Stimulated activated CD8-positive, alpha-beta memory T cell treated with anti-CD3 and anti-CD28 coated beads, Interleukin-7, amount 100 ng/mL, for 48 hours (primary cell): ENCODE data around the gene FAM47B.

Experiments used
- DNase-seq, 2 donors: peaks; one replicate each; pipeline ENCODE4 v3.0.0-alpha.2; 2020; ENCODE audit warnings: low read depth in 1 of 2; ENCODE audit errors: extremely low read depth in 1 of 2

Gene FAM47B

DNA sequence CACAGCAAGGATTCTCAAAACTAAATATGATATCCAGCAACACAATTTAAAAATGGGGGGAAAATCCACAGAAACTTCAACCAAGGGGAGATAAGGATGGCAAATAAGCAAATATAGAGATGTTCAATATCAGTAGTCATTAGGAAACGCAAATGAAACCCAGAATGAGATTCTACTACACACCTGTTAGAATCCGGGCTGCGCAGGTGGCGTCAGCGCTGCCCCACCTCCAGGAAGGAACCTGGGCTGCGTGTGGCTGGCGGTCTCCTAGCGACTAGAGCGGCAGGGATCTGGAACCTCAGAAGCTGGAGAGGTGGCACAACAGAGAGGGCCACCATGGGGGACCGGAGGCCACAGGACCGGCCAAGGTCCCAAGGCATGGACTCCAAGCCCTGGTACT, at the start of gene FAM47B:
FAM47B (plus strand) TSS at position 301 of the 400 bp plus-strand sequence; CDS start at position 337, 36 bp downstream.
- no peak for DNase-seq

DNA sequence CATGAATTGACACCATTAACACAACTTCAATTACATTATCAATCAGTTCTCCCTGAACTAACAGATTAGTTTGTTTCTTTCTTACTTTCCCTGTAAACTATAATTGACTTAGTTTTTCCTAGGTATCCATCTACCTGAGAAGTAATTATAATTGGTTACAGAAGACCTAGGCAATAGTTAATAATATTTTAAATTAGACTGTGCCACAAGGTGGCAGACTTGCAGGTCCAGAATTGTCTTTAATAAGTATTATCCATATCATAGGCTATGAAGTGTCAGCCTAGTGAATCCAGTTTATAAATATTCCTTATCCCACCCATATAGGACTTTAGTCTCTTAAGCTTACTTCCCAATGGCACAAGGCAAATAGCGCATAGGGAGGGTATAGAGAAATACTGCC, 48.9 kb upstream of the FAM47B start:
- no peak for DNase-seq

DNA sequence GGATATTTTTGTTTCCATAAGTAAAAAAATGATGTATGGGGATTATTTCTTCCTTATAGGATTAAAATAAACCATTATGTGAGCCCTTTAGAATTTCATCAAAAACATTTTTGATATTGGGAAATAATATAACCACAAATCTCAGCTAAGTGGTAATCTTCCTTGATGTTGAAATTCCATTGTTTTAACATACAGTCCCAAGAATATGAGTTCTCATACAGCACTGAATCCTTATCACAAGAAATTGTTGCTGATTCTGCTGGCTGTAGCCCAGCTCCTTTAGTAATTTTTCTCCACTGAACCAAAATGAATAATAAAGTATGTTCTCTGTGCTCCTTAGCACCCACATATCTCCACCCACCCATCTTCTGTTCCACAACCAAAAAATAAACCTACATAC, 41.9 kb upstream of the FAM47B start:
- DNase-seq: no peak

DNA sequence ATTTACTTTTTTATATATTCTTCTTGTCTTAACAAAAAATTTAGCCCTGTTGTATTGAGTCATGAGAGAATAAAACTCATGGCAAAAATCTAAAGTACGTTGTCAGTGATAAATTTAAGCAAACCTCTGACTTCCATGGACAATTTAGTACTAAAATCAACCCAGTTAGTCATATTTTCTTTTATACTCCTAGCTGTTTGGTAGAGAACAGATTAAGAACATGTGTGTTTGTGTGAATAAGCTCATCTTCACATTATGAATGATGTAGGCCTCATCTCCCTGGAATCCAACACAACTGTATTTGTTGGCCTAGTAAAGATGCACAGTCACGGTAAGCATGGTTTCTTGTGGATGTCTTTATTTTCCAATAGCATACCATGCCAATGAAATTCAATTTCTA, 40.8 kb upstream of the FAM47B start:
- no peak for DNase-seq

DNA sequence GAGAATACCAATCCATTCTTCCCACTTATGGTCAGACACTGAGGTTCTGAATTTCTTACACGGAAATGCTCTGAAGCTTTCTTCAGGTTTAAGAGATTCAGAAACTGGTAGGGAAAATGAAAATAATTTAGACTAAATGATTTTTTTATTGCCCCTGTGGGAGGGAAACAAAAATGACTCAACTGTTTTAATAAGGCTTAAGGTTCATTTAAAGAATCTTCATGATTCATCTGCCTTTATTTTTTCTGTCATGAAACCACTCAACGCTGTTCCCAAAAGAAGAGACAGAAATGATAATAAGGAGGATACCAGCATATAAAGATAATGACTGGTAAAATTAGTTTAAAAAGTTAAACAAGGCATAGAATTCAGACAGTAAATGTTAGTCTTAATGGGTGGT, 39.3 kb upstream of the FAM47B start:
- no peak for DNase-seq

DNA sequence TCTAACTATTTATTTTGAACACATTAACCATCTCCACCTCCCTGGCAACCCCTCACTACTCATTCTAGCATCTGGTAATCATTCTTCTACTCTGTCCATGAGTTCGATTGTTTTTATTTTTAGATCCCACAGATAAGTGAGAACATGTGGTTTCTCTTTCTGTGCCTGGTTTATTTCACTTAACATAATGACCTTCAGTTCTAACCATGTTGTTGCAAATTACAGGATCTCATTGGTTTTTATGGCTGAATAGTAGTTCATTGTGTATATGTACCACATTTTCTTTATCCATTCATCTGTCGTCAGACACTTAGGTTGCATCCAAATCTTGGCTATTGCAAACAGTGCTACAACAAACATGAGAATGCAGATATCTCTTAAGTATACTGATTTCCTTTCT, 33.4 kb upstream of the FAM47B start:
- no peak for DNase-seq

DNA sequence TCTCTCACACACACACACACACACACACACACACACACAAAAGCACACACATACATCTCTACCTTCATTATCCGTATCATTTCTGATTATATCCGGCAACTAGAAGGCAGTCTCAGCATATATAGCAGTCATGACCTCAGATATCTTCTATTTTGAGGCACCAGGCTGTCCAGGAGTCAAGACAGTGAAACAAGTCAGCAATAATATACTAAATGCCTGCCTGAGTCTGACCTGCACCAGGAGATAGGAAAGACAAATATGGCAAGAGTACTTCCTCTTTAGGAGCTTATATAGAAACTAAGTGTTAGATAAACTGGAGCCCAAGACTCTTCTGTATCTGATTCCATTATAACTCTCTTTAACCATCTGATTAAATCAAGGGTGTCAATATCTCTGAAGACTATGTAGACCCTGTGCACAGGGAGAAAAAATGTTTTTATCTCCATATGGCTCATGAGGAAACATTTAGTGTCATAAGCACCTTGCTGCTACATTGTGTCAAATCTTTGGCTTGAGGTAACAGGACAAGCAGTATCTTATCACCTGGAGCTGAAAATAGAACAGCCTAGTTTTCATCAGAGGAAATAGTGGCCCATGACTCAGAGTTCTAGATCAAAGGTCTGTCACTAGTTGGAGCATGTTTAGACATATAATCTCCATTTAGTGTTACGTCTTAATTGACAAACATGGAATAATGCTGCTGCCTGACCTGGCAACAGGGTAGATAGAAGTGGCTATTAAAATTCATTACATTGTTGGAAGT, 27.0 kb upstream of the FAM47B start:
- DNase-seq: no peak

DNA sequence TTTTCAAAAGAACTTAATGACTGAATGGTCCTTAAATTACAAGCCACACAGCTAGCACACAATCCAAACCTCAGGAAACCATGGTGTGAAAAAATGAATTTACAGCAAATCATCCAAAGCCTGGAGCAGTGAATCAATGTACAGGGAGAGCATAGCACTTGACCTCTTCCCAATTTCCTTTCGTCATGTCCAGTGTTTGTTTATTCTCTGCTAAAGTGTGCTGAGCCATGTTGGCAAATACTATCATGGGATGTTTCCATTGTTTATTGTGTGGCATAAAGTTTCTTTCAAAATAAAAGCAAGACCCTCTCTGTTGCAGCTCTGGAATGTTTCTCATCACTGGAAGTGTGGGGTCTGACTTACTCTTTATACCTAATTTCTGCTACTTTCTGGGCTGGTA, 25.4 kb upstream of the FAM47B start:
- no peak for DNase-seq

DNA sequence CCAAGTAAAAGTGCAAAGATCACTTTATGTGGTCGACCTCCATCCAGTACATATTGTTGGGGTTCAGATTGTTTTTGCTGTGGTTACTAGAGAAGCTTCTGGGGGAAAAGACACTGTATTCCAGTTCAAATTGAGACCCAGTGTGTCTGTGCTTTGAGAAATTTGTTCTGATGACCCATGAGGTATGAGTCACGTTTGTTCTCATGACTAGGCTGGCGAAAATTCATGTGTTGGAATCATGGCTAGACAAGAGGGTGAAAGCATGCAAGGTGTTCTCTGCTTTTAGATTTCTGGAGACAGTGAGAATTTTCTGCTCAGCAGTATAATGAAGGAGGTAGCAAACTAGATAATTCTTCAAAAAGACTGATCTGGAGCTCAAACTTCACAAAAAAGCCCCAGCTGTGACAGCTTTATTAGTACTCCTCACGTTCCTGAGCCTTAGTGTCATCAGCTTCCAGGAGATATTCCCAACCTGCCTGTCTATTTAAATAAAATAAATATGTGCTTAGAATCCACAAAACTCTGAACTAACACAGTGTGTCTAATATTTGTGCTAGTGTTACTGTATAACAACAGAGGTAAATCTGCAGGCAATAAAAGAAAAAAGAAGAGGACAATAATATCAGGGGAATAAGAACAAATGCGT, 24.4 kb upstream of the FAM47B start:
- no peak for DNase-seq

DNA sequence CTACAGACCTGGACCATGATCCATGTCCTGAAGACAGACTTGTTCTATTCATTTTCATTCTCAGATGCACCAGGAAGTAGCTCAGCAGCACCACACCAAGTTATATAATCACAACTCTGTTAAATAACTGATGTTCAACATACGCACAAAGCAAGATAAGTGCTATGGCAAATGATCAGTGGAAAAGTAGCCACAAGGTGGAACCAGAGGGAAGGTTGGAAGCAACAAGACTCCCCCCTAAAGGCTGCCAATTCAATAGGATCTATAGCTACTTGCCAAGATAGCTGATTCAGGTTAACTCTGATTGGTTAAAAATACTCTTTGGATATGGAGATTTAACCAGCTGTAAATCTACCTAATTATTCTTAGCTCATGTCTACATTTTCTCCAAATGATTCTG, 23.7 kb upstream of the FAM47B start:
- no peak for DNase-seq

DNA sequence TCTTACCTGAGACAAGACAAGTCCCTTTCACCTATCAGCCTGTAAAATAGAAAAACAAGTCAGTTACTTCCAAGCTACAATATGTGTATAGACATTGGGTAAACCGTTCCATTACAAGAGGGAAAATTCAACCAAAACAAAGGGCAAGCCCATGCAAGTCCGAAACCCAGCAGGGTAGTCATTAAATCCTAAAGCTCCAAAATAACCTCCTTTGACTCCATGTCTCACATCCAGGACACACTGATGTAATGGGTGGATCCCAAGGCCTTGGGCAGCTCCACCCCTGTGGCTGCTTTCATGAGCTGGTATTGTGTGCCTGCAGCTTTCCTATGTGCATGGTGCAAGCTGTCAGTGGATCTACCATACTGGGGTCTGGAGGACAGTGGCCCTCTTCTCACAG, 14.7 kb upstream of the FAM47B start:
- no peak for DNase-seq

DNA sequence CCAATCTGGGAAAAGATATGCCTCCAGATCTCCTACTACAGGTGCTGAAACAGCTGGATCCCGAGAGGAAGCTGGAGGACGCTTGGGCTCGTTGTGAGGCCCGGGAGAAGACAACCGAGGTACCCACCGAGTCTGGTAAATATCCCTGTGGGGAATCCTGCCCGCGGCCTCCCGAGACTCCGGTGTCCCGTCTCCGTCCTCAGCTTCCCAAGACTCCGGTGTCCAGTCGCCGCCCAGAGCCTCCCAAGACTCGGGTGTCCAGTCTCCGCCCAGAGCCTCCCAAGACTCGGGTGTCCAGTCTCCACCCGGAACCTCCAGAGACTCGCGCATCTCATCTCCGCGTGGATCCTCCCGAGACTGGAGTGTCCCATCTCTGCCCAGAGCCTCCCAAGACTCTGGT, 639 bp downstream of the FAM47B start:
- DNase-seq: no peak

DNA sequence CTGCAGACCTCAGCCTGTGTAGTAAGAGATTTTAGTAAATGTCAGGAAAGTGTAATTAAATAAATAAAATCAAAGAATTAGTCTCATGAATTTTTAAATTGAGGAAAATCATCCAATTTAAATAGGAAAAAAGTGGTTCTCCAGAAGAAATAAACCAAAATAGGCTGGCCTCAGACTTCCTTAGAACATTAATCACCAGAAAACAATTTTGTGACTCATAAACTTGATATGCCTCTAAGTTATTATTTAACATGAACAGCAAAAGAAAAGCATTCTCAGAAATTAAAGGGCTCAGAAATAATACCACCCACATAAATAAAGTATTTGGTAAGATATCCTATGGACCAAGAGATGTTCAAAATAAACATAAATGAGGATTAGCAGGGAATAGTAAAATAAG, 14.3 kb downstream of the FAM47B start:
- DNase-seq: no peak

DNA sequence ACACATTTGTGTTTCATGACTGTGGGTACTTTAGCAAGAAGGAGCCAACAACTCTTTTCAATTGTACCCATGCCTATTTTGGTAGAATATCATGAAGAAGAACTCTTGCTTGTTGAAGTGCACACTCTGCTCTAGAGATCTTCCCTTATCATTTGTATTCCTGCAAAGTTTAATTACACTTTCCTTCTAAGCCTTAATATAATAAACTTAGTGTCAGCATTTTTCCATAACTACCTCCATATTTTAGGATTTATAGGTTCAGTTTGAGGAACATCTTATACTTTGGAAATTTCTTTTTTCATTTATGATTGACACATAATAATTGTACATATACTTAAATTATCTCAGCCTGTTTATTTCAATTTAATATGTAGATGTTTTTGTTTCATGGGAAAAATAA, 19.1 kb downstream of the FAM47B start:
- no peak for DNase-seq

DNA sequence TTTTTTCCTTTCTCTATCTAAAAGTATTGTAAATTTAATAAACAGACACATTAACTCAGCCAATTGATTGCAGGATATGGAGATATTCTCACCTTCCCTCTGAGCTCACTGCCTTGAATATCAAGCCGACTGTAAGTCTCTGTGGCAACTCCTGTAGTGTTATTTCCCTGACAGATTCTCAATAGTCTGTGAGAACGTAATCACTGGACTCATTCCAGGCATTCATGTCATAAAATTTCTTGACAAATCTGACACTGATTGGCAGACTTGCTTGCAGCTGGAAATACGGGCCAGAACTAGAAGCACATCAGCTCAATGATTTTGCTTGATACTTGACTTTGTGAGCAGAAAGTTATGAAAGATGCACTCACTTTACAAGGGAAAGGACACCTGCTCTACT, 29.6 kb downstream of the FAM47B start:
- DNase-seq: no peak

DNA sequence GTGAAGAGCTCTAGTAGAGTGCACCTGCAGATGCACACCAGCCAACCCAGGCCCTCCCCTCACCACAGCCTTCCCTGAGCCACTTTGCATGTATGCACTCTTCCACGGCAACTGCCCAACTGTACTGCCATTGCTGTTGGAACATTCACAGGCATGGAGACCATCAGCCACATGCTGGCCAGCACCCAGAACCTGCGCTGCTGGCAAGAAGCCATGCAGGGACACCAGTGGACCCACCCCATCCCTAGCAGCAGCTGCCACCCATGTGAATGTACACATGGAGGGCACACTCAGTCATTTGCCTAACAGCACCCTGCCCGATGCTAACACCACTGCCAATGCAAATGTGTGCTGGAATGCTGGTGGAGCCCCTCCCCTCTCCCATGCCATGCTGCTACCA, 35.6 kb downstream of the FAM47B start:
- DNase-seq: no peak

DNA sequence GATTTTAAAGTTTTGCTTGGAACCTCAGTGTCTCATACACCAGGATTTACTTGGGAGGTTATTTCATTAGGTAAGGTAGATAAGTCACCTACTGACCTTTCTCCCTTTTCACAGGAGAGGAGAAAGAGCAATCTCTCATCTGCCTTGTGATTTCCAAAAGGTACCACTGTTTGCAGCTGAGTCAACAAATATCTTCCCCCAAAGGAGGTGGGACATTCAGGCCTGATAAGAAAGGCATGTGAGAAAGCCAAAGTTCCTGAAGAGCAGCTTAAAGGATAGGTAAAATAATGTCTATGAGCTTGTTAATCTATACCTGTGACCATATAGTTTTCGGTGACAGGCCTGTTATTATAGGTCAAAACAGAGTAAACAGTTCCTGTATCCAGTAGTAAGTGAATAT, 45.0 kb downstream of the FAM47B start:
- no peak for DNase-seq
